Smooth muscle cell (in vitro differentiated cells): ENCODE results near the gene CD33. TPM values are rescaled to one million over a fixed set of nuclear protein-coding genes. Genes with fewer than 3 reads are reported as not detected.

Experiments
- DNase-seq: peaks from one replicate; lab custom pipeline; 2025; ENCODE audit not compliant: unreplicated experiment; lab: John Stamatoyannopoulos, UW
- H2AFZ ChIP-seq: fragments of 200-600 bp; sonication (generic); 2 replicates; pipeline ENCODE4 v1.6.0; 2016; ENCODE audit warnings: antibody characterized with exemption, low read depth, mild to moderate bottlenecking
- H3F3A ChIP-seq: fragments of 200-600 bp; sonication (generic); 2 replicates; pipeline ENCODE4 v1.6.0; 2017; ENCODE audit warnings: antibody characterized with exemption, low read depth
- H3K27ac ChIP-seq: fragments of 200-600 bp; sonication (generic); 2 replicates; pipeline ENCODE4 v1.5.1; 2016; ENCODE audit warnings: low read depth, mild to moderate bottlenecking
- H3K27me3 ChIP-seq: fragments of 200-600 bp; sonication (generic); 2 replicates; pipeline ENCODE4 v1.6.1; 2016; ENCODE audit warnings: low read depth, mild to moderate bottlenecking
- H3K36me3 ChIP-seq: fragments of 200-600 bp; sonication (generic); 2 replicates; pipeline ENCODE4 v1.5.1; 2016; ENCODE audit warnings: low read depth
- H3K4me1 ChIP-seq: fragments of 200-600 bp; sonication (generic); 2 replicates; pipeline ENCODE4 v1.5.1; 2016; ENCODE audit warnings: low read depth
- H3K4me2 ChIP-seq: fragments of 200-600 bp; sonication (generic); 2 replicates; pipeline ENCODE4 v1.6.0; 2016; ENCODE audit warnings: mild to moderate bottlenecking
- H3K4me3 ChIP-seq: fragments of 200-600 bp; sonication (generic); 2 replicates; pipeline ENCODE4 v1.5.1; 2016; ENCODE audit warnings: mild to moderate bottlenecking
- H3K79me2 ChIP-seq: fragments of 200-600 bp; sonication (generic); 2 replicates; pipeline ENCODE4 v1.6.0; 2016; ENCODE audit warnings: low read depth, mild to moderate bottlenecking
- H3K9ac ChIP-seq: fragments of 200-600 bp; sonication (generic); 2 replicates; pipeline ENCODE4 v1.6.0; 2016; ENCODE audit warnings: low read depth
- H3K9me3 ChIP-seq: fragments of 200-600 bp; sonication (generic); replicated peaks from 2 replicates; pipeline ENCODE4 v1.5.1; 2016; ENCODE audit warnings: low read depth
- H4K20me1 ChIP-seq: fragments of 200-600 bp; sonication (generic); 2 replicates; pipeline ENCODE4 v1.6.0; 2016; ENCODE audit warnings: low read depth
- WGBS: methylation state at CpG from one replicate; pipeline ENCODE4 v1.1.7; 2016; ENCODE audit warnings: low lambda C conversion rate; 5-methylcytosine and 5-hydroxymethylcytosine counted together
- polyA plus RNA-seq: library from polyadenylated mRNA; unstranded; fragments of >200 nt; fragmentation: Nextera tagmentation; extraction: Ambion mirVana; gene quantifications from 2 replicates; pipeline ENCODE4 v1.2.1, GENCODE V29; 2016
- total RNA-seq: library from RNA; depleted of rRNA; stranded (reverse); fragments of >200 nt; gene quantifications from 2 replicates; pipeline ENCODE4 v1.2.3, GENCODE V29; 2014
- TF ChIP-seq, protein P1 (sequence below): fragments of 200-600 bp; sonication (generic); IDR thresholded peaks from 2 replicates; pipeline ENCODE4 v1.5.1; 2017; ENCODE audit warnings: borderline replicate concordance, mild to moderate bottlenecking, antibody characterized with exemption; ENCODE audit not compliant: insufficient read depth, poor library complexity, severe bottlenecking

The CD33 gene
- total and polyA plus RNA-seq, 2 experiments from 2014 or later = not detected

- H3K79me2 ChIP-seq = no peaks in the 10 kb centered on the region
- WGBS = 89% methylated on average over 8 of the region's 8 CpGs
- H2AFZ ChIP-seq = no peak overlapping the region
- DNase-seq = no peak
- no peaks in the 10 kb centered on the region for H4K20me1 ChIP-seq
- no peak overlapping the region for H3K9ac ChIP-seq
- TF ChIP-seq, protein P1, sequence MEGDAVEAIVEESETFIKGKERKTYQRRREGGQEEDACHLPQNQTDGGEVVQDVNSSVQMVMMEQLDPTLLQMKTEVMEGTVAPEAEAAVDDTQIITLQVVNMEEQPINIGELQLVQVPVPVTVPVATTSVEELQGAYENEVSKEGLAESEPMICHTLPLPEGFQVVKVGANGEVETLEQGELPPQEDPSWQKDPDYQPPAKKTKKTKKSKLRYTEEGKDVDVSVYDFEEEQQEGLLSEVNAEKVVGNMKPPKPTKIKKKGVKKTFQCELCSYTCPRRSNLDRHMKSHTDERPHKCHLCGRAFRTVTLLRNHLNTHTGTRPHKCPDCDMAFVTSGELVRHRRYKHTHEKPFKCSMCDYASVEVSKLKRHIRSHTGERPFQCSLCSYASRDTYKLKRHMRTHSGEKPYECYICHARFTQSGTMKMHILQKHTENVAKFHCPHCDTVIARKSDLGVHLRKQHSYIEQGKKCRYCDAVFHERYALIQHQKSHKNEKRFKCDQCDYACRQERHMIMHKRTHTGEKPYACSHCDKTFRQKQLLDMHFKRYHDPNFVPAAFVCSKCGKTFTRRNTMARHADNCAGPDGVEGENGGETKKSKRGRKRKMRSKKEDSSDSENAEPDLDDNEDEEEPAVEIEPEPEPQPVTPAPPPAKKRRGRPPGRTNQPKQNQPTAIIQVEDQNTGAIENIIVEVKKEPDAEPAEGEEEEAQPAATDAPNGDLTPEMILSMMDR = no peak
- H3K36me3 ChIP-seq = no peaks in the 10 kb centered on the region
- no peaks in the 10 kb centered on the region for H3K27me3 ChIP-seq
- H3K9me3 ChIP-seq = no peaks in the 10 kb centered on the region
- no peak overlapping the region for H3K27ac ChIP-seq
- no peaks in the 10 kb centered on the region for H3K4me1 ChIP-seq
- no peak overlapping the region for H3K4me3 ChIP-seq
- no peak overlapping the region for H3K4me2 ChIP-seq
- no peaks in the 10 kb centered on the region for H3F3A ChIP-seq
These were observed 49.3 kb downstream of the CD33 start for GRCh38 chr19:51274049-51274770.

GRCh38 chr19:51277112-51277511 is 52.2 kb downstream of the CD33 start:
- DNase-seq = no peak
- Histone ChIP-seq H3K4me1 (no peaks in the 10 kb centered on the region), H4K20me1 (no peaks in the 10 kb centered on the region), H3K27ac (no peak overlapping the region), H3K27me3 (no peaks in the 10 kb centered on the region), H3K4me3 (no peak overlapping the region), H2AFZ (no peak overlapping the region), H3K79me2 (no peaks in the 10 kb centered on the region), H3F3A (no peaks in the 10 kb centered on the region), H3K4me2 (no peak overlapping the region), H3K9me3 (no peaks in the 10 kb centered on the region), H3K36me3 (no peaks in the 10 kb centered on the region), H3K9ac (no peak overlapping the region)
- 85% methylated on average over 3 of the region's 3 CpGs for WGBS
- TF ChIP-seq, protein P1 = no peak

- Histone ChIP-seq H3K27ac (no peak overlapping the region), H3K9ac (no peak overlapping the region), H4K20me1 (no peaks in the 10 kb centered on the region), H3K4me1 (no peaks in the 10 kb centered on the region), H3K27me3 (no peaks in the 10 kb centered on the region), H3K9me3 (no peaks in the 10 kb centered on the region), H3K36me3 (no peaks in the 10 kb centered on the region), H2AFZ (no peak overlapping the region), H3K4me3 (no peak overlapping the region), H3F3A (no peaks in the 10 kb centered on the region), H3K79me2 (no peaks in the 10 kb centered on the region), H3K4me2 (no peak overlapping the region)
- 94% methylated on average over 4 of the region's 4 CpGs for WGBS
- DNase-seq = no peak
- TF ChIP-seq, protein P1 = no peak
These were observed 57.5 kb downstream of the CD33 start for GRCh38 chr19:51282335-51282734.

GRCh38 chr19:51285682-51286081 is 60.8 kb downstream of the CD33 start:
- no peaks in the 10 kb centered on the region for H3K36me3 ChIP-seq
- no peaks in the 10 kb centered on the region for H3F3A ChIP-seq
- DNase-seq = no peak
- H2AFZ ChIP-seq = no peak overlapping the region
- no peak overlapping the region for H3K4me2 ChIP-seq
- H3K4me3 ChIP-seq = no peak overlapping the region
- 81% methylated on average over 3 of the region's 3 CpGs for WGBS
- H3K9me3 ChIP-seq = no peaks in the 10 kb centered on the region
- no peaks in the 10 kb centered on the region for H3K27me3 ChIP-seq
- H3K27ac ChIP-seq = no peak overlapping the region
- no peaks in the 10 kb centered on the region for H4K20me1 ChIP-seq
- TF ChIP-seq, protein P1 = no peak
- no peaks in the 10 kb centered on the region for H3K4me1 ChIP-seq
- no peak overlapping the region for H3K9ac ChIP-seq
- H3K79me2 ChIP-seq = no peaks in the 10 kb centered on the region
